ENCODE results near the gene PRG3. TPM values are rescaled to one million over a fixed set of nuclear protein-coding genes. Genes with fewer than 3 reads are reported as not detected.

The PRG3 gene
- total and polyA plus RNA-seq, 2 donors (not counting 3 experiments of a cell fraction or from before 2014, with no cell fraction given), result not detected

GRCh38 chr11:57428643-57429042, 47.7 kb upstream of the PRG3 start:
- Histone ChIP-seq H3K79me2 (ENCODE audit: control insufficient read depth, insufficient read depth, low read length) (peaks cover 18% of the 10 kb centered on the region), H3K4me1 (ENCODE audit: control insufficient read depth, extremely low read depth, insufficient read depth, low read length) (peaks cover 33% of the 10 kb centered on the region), H3K36me3 (ENCODE audit: control insufficient read depth in 2 of 2, extremely low read depth in 1 of 2, insufficient read depth in 2 of 2, low read length in 2 of 2) (no peaks in the 10 kb centered on the region), H3K4me2 (ENCODE audit: insufficient read depth, low read length) (no peak overlapping the region), H4K20me1 (replicated peaks; ENCODE audit: control insufficient read depth, extremely low read depth, insufficient read depth, low read length) (no peaks in the 10 kb centered on the region), H3K9ac (replicated peaks; ENCODE audit: extremely low read depth, insufficient read depth, low read length) (no peak overlapping the region), H3K4me3 (replicated peaks in 1 of 3; ENCODE audit: insufficient read depth in 1 of 3, low read depth in 1 of 3, low read length in 3 of 3) (no peak overlapping the region), H3K9me1 (replicated peaks; ENCODE audit: control insufficient read depth, extremely low read depth, insufficient read depth, low read length) (no peaks in the 10 kb centered on the region), H2AFZ (ENCODE audit: low read depth, low read length) (no peak overlapping the region), H3K27me3 (ENCODE audit: control insufficient read depth in 2 of 2, insufficient read depth in 2 of 2, low read length in 2 of 2) (peaks cover 4 to 5% of the 10 kb centered on the region in 2 experiments), H3K9me3 (replicated peaks; ENCODE audit: control insufficient read depth, insufficient read depth, low read length) (no peaks in the 10 kb centered on the region), H3K27ac (ENCODE audit: insufficient read depth, low read depth, low read length) (no peak overlapping the region)
- no peak for FAIRE-seq
- no peak for TF ChIP-seq POLR2A (IDR thresholded peaks at IDR 0.05; ENCODE audit: low read depth, low read length)
- TF ChIP-seq EZH2 (IDR thresholded peaks at IDR 0.05; ENCODE audit: borderline replicate concordance, low read depth, low read length, severe bottlenecking), result no peak
- no peak for TF ChIP-seq CTCF (IDR thresholded peaks at IDR 0.05; ENCODE audit: extremely low read depth in 1 of 2, insufficient read depth in 1 of 2, low read depth in 1 of 2, low read length in 2 of 2)
- no peak for TF ChIP-seq MAX (IDR thresholded peaks at IDR 0.05; ENCODE audit: insufficient read depth, insufficient read length)
- TF ChIP-seq MYC (IDR thresholded peaks at IDR 0.05; ENCODE audit: low read depth, low read length), result no peak
- no peak for TF ChIP-seq FOS (IDR thresholded peaks at IDR 0.05; ENCODE audit: borderline replicate concordance, insufficient read depth, low read length)
- TF ChIP-seq GATA2 (IDR thresholded peaks at IDR 0.05; ENCODE audit: insufficient read depth, insufficient read length, low read depth, low read length), result no peak
- TF ChIP-seq JUN (IDR thresholded peaks at IDR 0.05; ENCODE audit: borderline replicate concordance, insufficient read depth, insufficient read length, low read depth), result no peak
- TF ChIP-seq POLR2AphosphoS5 (IDR thresholded peaks at IDR 0.05; ENCODE audit: insufficient read depth, low read depth, low read length), result no peak
- POLR2A ChIA-PET, result no interaction called here
- intact Hi-C loops (cut with micrococcal nuclease), result loop anchor here (10.0 kb wide), 1 partner anchor 576 kb away; no protein-coding TSS in a partner anchor
- CTCF ChIA-PET, result interaction anchor here (1.2 kb wide), 1 partner anchor 48 kb away, joined by 3 read pairs; no protein-coding TSS in a partner anchor
- dilution Hi-C loops (cut with MboI; ENCODE audit: extremely low pct_ligation_motif_present, low sequenced_read_pairs), result no loop called here
- DNase-seq (ENCODE audit: low read depth, low spot score), result no peak
- BruUV-seq (replicated peaks), result no TSS peak

All from endothelial cell of umbilical vein (primary cell).